GM18873 (cell line): ENCODE measurements around the gene RPUSD2.
A peak's percentile ranks its signal among the peaks of the same experiment; 100 is the strongest.

Experiments
- ATAC-seq: cut with Tn5 transposase; IDR thresholded peaks from one replicate; pipeline ENCODE4 v1.9.1; 2021; ENCODE audit warnings: mild to moderate bottlenecking, moderate library complexity, moderate number of reproducible peaks; ENCODE audit not compliant: unreplicated experiment, low FRiP score

The RPUSD2 gene

GRCh38 chr15:40569129-40569953 lies at the start of gene RPUSD2:
RPUSD2 (plus strand) TSS chr15:40569299; CDS start chr15:40569338, 39 bp downstream.
- no peak for ATAC-seq

GRCh38 chr15:40523611-40524010 lies 45.5 kb upstream of the RPUSD2 start:
- no peak for ATAC-seq

- ATAC-seq, result no peak
These were observed 43.2 kb upstream of the RPUSD2 start for GRCh38 chr15:40525855-40526254.

- no peak for ATAC-seq
These were observed 40.3 kb upstream of the RPUSD2 start for GRCh38 chr15:40528801-40529200.

- ATAC-seq, result no peak
These were observed 35.2 kb upstream of the RPUSD2 start for GRCh38 chr15:40533763-40534364.

- no peak for ATAC-seq
These were observed 34.7 kb upstream of the RPUSD2 start for GRCh38 chr15:40534371-40534770.

- ATAC-seq, result no peak
These were observed 32.6 kb upstream of the RPUSD2 start for GRCh38 chr15:40536501-40536900.

- no peak for ATAC-seq
These were observed 30.1 kb upstream of the RPUSD2 start for GRCh38 chr15:40538976-40539375.

GRCh38 chr15:40543082-40543481 lies 26.0 kb upstream of the RPUSD2 start:
- no peak for ATAC-seq

GRCh38 chr15:40543631-40544294 lies 25.3 kb upstream of the RPUSD2 start:
- peak; percentile 73 for ATAC-seq

- no peak for ATAC-seq
These were observed 23.6 kb upstream of the RPUSD2 start for GRCh38 chr15:40545457-40545856.

GRCh38 chr15:40548610-40549009 lies 20.5 kb upstream of the RPUSD2 start:
- no peak for ATAC-seq

- ATAC-seq, result no peak
These were observed 19.2 kb upstream of the RPUSD2 start for GRCh38 chr15:40549894-40550293.

- ATAC-seq, result peak; percentile 47
These were observed 18.6 kb upstream of the RPUSD2 start for GRCh38 chr15:40550341-40551037.

- ATAC-seq, result no peak
These were observed 15.0 kb upstream of the RPUSD2 start for GRCh38 chr15:40554161-40554525.

GRCh38 chr15:40555876-40556275 lies 13.2 kb upstream of the RPUSD2 start:
- ATAC-seq, result no peak

- no peak for ATAC-seq
These were observed 10.0 kb upstream of the RPUSD2 start for GRCh38 chr15:40558952-40559742.

GRCh38 chr15:40562691-40563090 lies 6.4 kb upstream of the RPUSD2 start:
- no peak for ATAC-seq

GRCh38 chr15:40563426-40563825 lies 5.7 kb upstream of the RPUSD2 start:
- no peak for ATAC-seq
